NCI-H2196 (cell line): Measurements from ENCODE around the gene TOMM7.
"Not testable (repeated sequence)": the region's sequence is repeated elsewhere in the genome, so short reads cannot be mapped to it uniquely, and the experiment has no call there.

ENCODE experiments used
- DNase-seq: peaks from one replicate; lab custom pipeline; 2025; ENCODE audit not compliant: unreplicated experiment; lab: John Stamatoyannopoulos, UW

The TOMM7 gene

GRCh38 chr7:22787951-22788350 is 34.7 kb downstream of the TOMM7 start:
- DNase-seq: no peak

- DNase-seq: no peak
Observed at GRCh38 chr7:22786290-22786932, 36.2 kb downstream of the TOMM7 start.

- DNase-seq: no peak
Observed at GRCh38 chr7:22784346-22784745, 38.3 kb downstream of the TOMM7 start.

GRCh38 chr7:22783421-22783820 is 39.2 kb downstream of the TOMM7 start:
- DNase-seq: no peak

- DNase-seq: peak; percentile 15
Observed at GRCh38 chr7:22782616-22783232, 39.9 kb downstream of the TOMM7 start.

GRCh38 chr7:22781230-22781711 is 41.4 kb downstream of the TOMM7 start:
- DNase-seq: no peak

- DNase-seq: not testable (repeated sequence)
Observed at GRCh38 chr7:22779730-22780323, 42.8 kb downstream of the TOMM7 start.

GRCh38 chr7:22776964-22777363 is 45.7 kb downstream of the TOMM7 start:
- DNase-seq: no peak

- DNase-seq: no peak
Observed at GRCh38 chr7:22772885-22773284, 49.8 kb downstream of the TOMM7 start.

- no peak for DNase-seq
Observed at GRCh38 chr7:22771872-22772228, 50.8 kb downstream of the TOMM7 start.

GRCh38 chr7:22771194-22771871 is 51.3 kb downstream of the TOMM7 start:
- DNase-seq: no peak

- DNase-seq: no peak
Observed at GRCh38 chr7:22765609-22766008, 57.0 kb downstream of the TOMM7 start.
